ACC112 (cell line): Measurements from ENCODE around the gene PLCB4.

Experiments used
- H2AFZ ChIP-seq: fragments of 200-600 bp; sonication (generic); one replicate; pipeline ENCODE4 v1.6.0; 2017; ENCODE audit warnings: antibody characterized with exemption, low read length; ENCODE audit not compliant: unreplicated experiment
- H3K27ac ChIP-seq: fragments of 200-600 bp; sonication (generic); 2 replicates; pipeline ENCODE4 v1.5.1; 2014; ENCODE audit warnings: low read depth, mild to moderate bottlenecking, antibody characterized with exemption, low read length, moderate library complexity
- H3K27me3 ChIP-seq: fragments of 200-600 bp; sonication (generic); 2 replicates; pipeline ENCODE4 v1.6.1; 2014; ENCODE audit warnings: mild to moderate bottlenecking, antibody characterized with exemption, low read length, moderate library complexity, mixed read lengths; ENCODE audit not compliant: insufficient read depth
- H3K36me3 ChIP-seq: fragments of 200-600 bp; sonication (generic); 2 replicates; pipeline ENCODE4 v1.6.1; 2016; ENCODE audit warnings: mild to moderate bottlenecking, antibody characterized with exemption, low read length, moderate library complexity, mixed read lengths; ENCODE audit not compliant: insufficient read depth
- H3K4me1 ChIP-seq: fragments of 200-600 bp; sonication (generic); one replicate; pipeline ENCODE4 v1.6.1; 2016; ENCODE audit warnings: low read length, mixed read lengths; ENCODE audit not compliant: insufficient read depth, unreplicated experiment, control insufficient read depth
- H3K4me3 ChIP-seq: fragments of 200-600 bp; sonication (generic); 2 replicates; pipeline ENCODE4 v1.5.1; 2014; ENCODE audit warnings: mild to moderate bottlenecking, low read depth, low read length
- H3K79me2 ChIP-seq: fragments of 200-600 bp; sonication (generic); one replicate; pipeline ENCODE4 v1.6.0; 2016; ENCODE audit warnings: low read length; ENCODE audit not compliant: control insufficient read depth, unreplicated experiment, insufficient read depth

The PLCB4 gene

DNA sequence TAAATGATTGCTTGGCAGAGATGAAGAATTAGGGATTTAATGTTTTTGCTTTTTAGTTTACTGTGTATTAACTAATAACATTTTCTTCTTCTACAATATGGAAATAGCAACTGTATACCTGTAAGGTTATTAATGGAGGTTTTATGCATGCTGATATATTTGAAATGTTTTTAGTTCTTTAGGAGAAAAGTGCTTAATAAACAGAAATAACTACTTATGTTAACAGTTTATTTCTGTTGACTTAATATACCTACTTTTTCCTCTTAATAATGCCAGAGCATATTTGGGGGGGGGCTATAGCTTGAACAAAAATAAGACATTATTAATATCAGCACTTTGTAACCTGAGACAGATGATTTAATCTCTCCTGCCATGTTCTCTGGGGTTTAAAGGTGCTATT lies 33.6 kb downstream of the PLCB4 start:
- Histone ChIP-seq H3K27me3 (no peaks in the 10 kb centered on the region), H3K36me3 (no peaks in the 10 kb centered on the region), H3K79me2 (no peaks in the 10 kb centered on the region)

DNA sequence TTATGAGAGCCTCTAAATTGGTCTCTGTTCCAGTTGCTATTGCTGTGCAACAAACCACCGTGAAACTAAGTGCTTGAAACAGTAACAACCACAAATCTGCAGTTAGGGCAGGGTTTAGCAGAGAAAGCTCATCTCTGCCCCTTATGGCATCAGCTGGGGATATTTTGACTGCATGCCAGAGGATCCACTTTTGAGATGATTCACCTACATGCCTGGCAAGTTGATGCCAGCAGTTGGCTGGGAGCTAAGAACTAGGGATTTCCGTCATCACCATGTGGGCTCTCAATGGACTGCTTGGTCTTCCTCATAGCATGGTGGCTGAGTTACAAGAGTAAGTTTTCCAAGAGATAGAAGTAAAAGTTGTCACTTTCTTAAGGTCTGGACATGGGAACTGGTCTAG lies 35.1 kb downstream of the PLCB4 start:
- H3K27ac ChIP-seq = no peak overlapping the region
- H3K27me3 ChIP-seq = no peaks in the 10 kb centered on the region

More for the DNA sequence above, 33.6 kb downstream of the PLCB4 start:
- Histone ChIP-seq H3K4me1 (no peaks in the 10 kb centered on the region), H3K27ac (no peak overlapping the region), H3K4me3 (no peak overlapping the region), H2AFZ (no peak overlapping the region)

DNA sequence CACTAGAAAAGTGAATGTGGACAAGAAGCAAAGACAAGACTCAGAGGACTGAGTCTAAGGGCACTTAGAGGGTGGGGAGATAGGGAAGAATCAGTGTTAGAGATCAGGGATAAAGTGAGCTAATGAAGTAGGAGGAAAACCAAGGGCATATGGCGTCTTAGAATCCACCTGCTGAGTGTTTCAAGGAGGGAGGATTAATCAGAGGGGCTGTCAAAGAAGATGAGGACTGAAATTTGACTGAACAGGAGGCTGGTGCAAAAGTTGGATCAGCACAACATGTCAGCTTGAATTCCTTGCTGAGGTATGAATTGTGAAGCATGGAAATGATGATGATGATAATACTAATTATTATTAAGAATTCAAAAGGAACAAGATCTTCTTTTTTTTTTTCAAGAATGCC lies 39.4 kb downstream of the PLCB4 start:
- Histone ChIP-seq H3K27me3 (no peaks in the 10 kb centered on the region), H2AFZ (no peak overlapping the region)

More for the DNA sequence above, 35.1 kb downstream of the PLCB4 start:
- Histone ChIP-seq H3K36me3 (no peaks in the 10 kb centered on the region), H3K4me3 (no peak overlapping the region), H2AFZ (no peak overlapping the region), H3K79me2 (no peaks in the 10 kb centered on the region), H3K4me1 (no peaks in the 10 kb centered on the region)

DNA sequence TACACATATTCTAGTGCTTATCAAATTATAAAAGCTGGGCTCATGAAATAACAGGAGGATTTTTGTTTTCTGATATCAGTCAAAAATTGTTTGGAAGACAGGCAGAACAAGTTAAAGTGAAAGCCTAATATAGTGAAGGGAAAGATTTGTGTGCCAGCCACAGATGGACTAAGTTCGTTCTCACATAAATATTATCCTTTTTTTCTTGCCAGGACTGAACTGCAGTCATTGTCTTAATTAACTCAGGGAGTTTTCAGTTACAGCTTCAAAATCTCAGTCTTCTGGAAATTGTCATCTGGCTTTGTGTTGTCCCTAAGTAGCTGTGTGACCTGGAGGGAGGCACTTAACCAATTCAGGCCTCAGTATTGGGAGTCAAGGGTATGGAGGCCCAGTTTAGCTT lies 40.7 kb downstream of the PLCB4 start:
- Histone ChIP-seq H2AFZ (no peak overlapping the region), H3K4me1 (peaks cover 3% of the 10 kb centered on the region), H3K36me3 (no peaks in the 10 kb centered on the region), H3K79me2 (no peaks in the 10 kb centered on the region), H3K27ac (no peak overlapping the region), H3K4me3 (no peak overlapping the region), H3K27me3 (no peaks in the 10 kb centered on the region)

More for the DNA sequence above, 39.4 kb downstream of the PLCB4 start:
- Histone ChIP-seq H3K36me3 (no peaks in the 10 kb centered on the region), H3K4me3 (no peak overlapping the region), H3K4me1 (peaks cover 3% of the 10 kb centered on the region), H3K79me2 (no peaks in the 10 kb centered on the region), H3K27ac (no peak overlapping the region)

DNA sequence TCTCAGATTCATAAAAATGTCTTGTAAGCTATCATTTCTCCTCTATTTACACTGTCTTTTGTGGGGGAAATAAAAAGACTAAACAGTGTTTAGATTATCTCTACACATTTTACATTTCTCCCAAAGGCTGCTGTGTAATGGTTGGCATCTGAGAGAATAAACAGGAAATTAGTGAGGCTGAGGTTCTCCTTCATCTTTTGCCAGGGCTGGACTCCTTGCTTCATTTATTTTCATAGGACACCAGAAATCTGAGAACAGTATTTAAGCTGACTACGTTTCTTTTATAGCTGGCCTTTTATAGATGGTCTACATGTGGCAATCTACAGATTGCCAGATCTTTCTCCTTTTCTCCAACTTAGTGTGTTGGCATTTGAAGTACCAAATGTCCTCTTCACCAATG lies 41.5 kb downstream of the PLCB4 start:
- Histone ChIP-seq H2AFZ (peak overlapping the region; percentile 36), H3K27me3 (no peaks in the 10 kb centered on the region), H3K36me3 (no peaks in the 10 kb centered on the region), H3K4me1 (peaks cover 3% of the 10 kb centered on the region), H3K79me2 (no peaks in the 10 kb centered on the region), H3K27ac (no peak overlapping the region), H3K4me3 (no peak overlapping the region)

DNA sequence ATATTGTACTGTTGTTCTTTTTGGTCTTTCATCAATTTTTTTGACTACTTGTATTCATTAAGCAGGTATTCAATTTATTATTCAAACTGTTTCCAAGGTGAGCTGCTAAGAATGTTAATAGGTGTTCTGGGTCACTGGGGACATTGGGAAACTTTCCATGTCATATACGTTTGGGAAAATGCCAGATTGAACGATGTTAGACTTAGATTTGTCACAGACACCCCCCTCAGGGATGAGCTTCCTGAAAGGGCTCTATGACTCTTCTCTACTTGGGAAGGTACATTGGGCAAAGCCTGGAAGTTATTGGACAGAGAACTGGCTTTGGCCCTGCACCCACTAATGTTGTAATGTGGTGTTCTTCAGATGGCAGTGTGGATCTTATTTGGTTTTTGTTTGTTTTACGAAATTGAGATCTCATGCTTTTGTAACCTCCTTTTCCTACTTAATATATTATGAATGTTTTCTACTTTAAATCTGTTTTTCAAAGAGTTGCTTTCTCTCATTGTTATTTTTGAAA lies 42.1 kb downstream of the PLCB4 start:
- Histone ChIP-seq H3K4me1 (peaks cover 3% of the 10 kb centered on the region), H3K79me2 (no peaks in the 10 kb centered on the region), H3K4me3 (no peak overlapping the region), H3K36me3 (no peaks in the 10 kb centered on the region), H2AFZ (no peak overlapping the region), H3K27me3 (no peaks in the 10 kb centered on the region), H3K27ac (no peak overlapping the region)

DNA sequence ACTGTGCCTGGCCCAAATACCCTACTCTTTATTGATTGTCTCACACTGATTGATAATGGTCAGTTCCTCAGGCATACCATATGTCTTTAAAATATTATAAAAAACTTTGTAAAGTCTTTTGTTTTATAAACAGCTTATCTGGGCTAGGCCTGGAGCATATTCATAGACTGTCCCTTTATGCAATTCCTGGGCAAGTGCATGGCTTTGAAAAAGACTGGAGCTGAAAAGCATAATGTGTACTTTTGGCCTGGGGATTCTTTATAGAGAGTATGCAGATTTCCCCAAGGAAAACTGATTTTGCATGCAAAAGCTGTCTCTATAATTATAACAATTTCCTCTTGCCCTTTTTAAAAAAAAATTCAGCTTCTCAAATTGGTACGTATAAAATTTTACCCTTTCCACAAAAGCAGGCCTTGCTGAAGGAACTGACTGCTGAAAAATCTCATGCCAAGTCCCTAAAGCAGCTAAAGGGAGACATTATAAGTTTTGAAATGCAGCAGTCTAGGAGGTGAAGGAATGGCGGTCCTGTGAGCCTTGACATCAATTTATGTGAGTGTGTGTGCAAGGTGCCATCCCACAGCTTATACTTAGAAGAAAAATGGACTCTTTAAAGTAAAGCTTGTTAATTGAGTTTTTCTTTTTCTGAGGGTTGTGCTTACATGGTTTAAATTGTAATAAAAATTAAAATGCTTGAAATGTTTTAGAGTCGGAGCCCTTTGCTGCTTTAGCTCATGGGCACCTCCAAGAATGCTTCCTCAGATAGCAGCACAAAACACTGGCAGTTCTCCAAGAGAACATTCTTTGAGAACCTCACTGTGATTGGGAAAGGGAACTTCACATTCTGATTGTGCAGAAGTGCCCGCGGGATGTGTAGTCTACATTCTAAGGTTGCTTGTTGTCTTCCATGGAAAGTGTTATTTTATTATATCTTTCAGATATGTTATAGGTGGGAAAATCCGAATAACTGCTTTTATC lies 43.9 kb downstream of the PLCB4 start:
- Histone ChIP-seq H3K4me3 (no peak overlapping the region), H3K79me2 (no peaks in the 10 kb centered on the region), H3K27ac (no peak overlapping the region), H3K27me3 (no peaks in the 10 kb centered on the region), H2AFZ (no peak overlapping the region), H3K4me1 (peaks cover 3% of the 10 kb centered on the region), H3K36me3 (no peaks in the 10 kb centered on the region)

DNA sequence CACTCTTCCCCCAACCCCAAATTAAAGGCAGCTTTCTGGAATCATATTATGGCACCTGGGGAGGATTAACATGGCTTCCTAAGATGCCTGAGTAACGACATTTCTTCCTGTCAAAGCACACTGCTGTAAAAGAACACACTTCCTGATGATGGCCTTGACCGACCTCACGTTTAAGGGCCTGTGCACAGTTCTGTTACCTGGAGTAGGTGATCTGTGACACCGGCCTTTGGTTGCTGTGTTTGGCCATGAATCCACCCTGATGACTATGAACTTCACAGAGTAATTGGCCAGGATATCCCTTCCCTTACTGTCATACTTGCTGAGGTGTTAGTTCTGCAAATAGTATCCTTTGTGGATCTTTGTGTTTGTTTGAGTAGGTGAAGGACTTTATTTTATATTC lies 45.8 kb downstream of the PLCB4 start:
- Histone ChIP-seq H3K36me3 (no peaks in the 10 kb centered on the region), H3K79me2 (no peaks in the 10 kb centered on the region), H3K4me3 (no peak overlapping the region), H2AFZ (no peak overlapping the region), H3K4me1 (peaks cover 3% of the 10 kb centered on the region), H3K27me3 (no peaks in the 10 kb centered on the region), H3K27ac (no peak overlapping the region)

DNA sequence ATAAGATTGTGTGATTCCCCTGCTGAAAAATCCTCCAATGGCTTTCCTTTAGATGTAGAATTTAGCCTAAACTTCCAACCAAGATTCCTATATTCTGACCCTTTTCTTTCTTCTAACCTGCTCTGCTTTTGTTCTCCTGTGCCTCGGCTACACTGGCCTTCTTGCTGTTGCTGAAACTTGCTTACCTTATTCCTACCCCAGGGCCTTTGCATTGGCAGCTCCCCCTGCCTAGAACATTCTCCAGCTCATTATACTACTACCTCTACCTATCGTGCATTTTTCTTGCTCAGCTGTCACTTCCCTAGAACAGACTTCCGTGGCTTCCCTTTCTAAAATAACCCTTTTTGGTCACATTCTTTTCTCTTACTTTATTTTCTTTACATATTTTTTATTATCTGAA lies 48.7 kb downstream of the PLCB4 start:
- Histone ChIP-seq H3K4me1 (no peaks in the 10 kb centered on the region), H3K4me3 (no peak overlapping the region), H3K79me2 (no peaks in the 10 kb centered on the region), H3K36me3 (no peaks in the 10 kb centered on the region), H2AFZ (no peak overlapping the region), H3K27ac (no peak overlapping the region), H3K27me3 (no peaks in the 10 kb centered on the region)

DNA sequence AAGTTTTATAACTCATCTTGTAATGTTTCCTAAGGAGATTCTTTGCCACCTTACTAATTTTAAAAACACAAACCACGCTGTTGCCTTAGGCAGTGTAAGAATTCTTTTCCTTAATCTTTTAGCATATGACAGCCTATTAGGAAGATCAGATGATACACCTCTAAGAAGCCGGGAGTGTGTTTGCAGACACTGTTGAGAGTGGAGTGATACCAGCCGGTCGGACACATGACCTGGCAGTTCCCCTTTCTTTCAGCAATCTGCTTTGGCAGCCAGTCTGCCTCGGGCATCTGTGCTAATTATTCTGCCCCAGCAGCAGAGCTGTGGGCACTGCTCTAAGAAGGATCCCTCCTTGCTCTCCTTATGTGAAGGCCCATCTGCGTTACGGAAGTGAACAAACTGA lies 50.9 kb downstream of the PLCB4 start:
- H3K4me1 ChIP-seq = no peaks in the 10 kb centered on the region
- no peaks in the 10 kb centered on the region for H3K27me3 ChIP-seq
- H3K4me3 ChIP-seq = no peak overlapping the region
- H3K27ac ChIP-seq = no peak overlapping the region
- H3K79me2 ChIP-seq = no peaks in the 10 kb centered on the region
- no peak overlapping the region for H2AFZ ChIP-seq
- H3K36me3 ChIP-seq = no peaks in the 10 kb centered on the region

DNA sequence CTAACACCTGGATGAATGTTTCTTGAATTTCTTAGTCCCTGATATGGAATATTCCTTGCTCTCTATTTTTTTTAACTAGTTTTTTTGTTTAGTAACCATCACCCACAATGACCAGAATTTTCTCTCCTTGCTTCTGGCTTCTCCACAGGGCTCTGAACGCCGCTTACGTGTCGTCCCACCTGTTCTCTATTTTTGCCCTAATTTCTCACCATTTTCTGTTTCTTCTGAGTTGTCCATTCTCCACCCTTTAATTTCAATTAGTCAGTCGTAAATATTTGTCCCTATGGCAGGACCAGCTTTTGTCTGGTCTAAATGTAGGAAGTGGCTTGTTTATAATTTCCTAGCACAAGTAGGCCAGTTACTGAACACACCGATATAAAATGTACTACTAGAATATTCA lies 52.3 kb downstream of the PLCB4 start:
- H3K79me2 ChIP-seq = no peaks in the 10 kb centered on the region
- H3K36me3 ChIP-seq = no peaks in the 10 kb centered on the region
- no peaks in the 10 kb centered on the region for H3K27me3 ChIP-seq
- no peaks in the 10 kb centered on the region for H3K4me1 ChIP-seq
- H2AFZ ChIP-seq = no peak overlapping the region
- no peak overlapping the region for H3K4me3 ChIP-seq
- no peak overlapping the region for H3K27ac ChIP-seq
